NCI-H187 treated with DMSO at 0.1 percent for 48 hours (cell line): ENCODE measurements around the gene FAM219A.

Source experiments
- DNase-seq: peaks from one replicate; lab custom pipeline; 2025; lab: John Stamatoyannopoulos, UW

FAM219A gene

DNA sequence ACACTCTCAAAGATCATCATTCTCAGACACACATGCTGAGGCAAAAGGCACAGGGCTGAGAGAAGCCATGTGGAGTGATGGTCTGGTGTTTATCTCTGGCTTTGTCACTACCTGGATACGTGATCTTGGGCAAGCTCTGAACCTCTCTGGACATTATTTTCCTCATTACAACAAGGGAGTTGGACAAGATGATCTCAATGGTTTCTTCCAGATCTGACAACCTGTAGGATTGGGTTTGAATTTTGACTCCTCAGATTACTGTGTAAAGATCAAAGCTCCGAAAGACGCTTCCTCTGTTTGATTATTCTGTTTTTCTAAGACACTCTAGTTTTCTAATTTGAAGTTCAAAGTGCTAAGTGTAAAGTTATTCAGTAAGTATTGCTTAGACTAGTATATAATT, 109.0 kb downstream of the FAM219A start:
- DNase-seq: no peak
